ENCODE measurements around the gene NGEF. TPM values are rescaled to one million over a fixed set of nuclear protein-coding genes. Genes with fewer than 3 reads are reported as not detected.

Gene NGEF
- total RNA-seq, 1 donor from 2014 or later: 0.16 TPM

DNA sequence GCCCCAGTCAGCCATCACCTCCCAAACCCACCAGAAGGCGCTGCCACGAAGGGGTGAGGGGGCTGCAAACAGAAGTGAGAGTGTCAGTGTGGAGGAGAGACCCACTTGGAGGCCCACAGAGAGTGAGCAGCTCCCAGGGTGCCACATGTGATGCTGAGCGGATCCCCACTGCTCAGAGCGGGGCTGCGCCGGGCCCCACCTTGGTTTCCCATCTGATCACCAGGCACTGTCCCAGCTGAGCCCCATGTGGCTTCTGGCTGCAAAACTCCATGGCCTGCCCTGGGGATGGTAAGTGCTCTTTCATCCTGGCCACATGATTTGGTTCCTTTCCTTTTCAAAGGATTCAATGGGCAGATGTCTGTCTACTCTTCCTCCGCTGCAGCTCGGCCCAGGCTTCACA is 119.2 kb downstream of the NGEF start:
- Mint-ChIP-seq H3K4me3 (ENCODE audit: unreplicated experiment) (no peak overlapping the region), H3K4me1 (ENCODE audit: low read depth, unreplicated experiment) (peaks cover 14% of the 10 kb centered on the region), H3K36me3 (ENCODE audit: low read depth, unreplicated experiment) (no peaks in the 10 kb centered on the region), H3K27me3 (ENCODE audit: low read depth, unreplicated experiment) (peaks cover 35% of the 10 kb centered on the region), H3K9me3 (ENCODE audit: unreplicated experiment) (peaks cover 1% of the 10 kb centered on the region), H3K27ac (ENCODE audit: unreplicated experiment) (no peak overlapping the region)
- Histone ChIP-seq H3K79me2 (ENCODE audit: insufficient read depth, low read length) (no peaks in the 10 kb centered on the region), H3K36me3 (ENCODE audit: insufficient read depth, low read length) (no peaks in the 10 kb centered on the region), H3K4me2 (ENCODE audit: low read length) (no peak overlapping the region), H3K9me3 (ENCODE audit: insufficient read depth, low read depth, low read length) (no peaks in the 10 kb centered on the region), H3K9ac (ENCODE audit: low read length) (no peak overlapping the region), H2AFZ (ENCODE audit: low read depth, low read length) (no peak overlapping the region), H3K27ac (ENCODE audit: low read depth, low read length) (no peak overlapping the region), H3K4me3 (ENCODE audit: insufficient read depth, low read depth, low read length) (no peak overlapping the region), H3K27me3 (ENCODE audit: insufficient read depth, low read length) (no peaks in the 10 kb centered on the region), H3K4me1 (ENCODE audit: insufficient read depth, low read length) (peaks cover 14% of the 10 kb centered on the region), H4K20me1 (ENCODE audit: insufficient read depth, low read length) (no peaks in the 10 kb centered on the region)
- no peak for TF ChIP-seq CTCF (IDR thresholded peaks at IDR 0.05; ENCODE audit: insufficient read depth, low read depth, low read length)
- no peak for TF ChIP-seq EZH2 (IDR thresholded peaks at IDR 0.05; ENCODE audit: insufficient read depth, low read length)
- FAIRE-seq: no peak
- no peak for DNase-seq (ENCODE audit: low read depth)

GRCh38 chr2:232892843-232893242 is 120.2 kb downstream of the NGEF start:
- peaks cover 14% of the 10 kb centered on the region for H3K4me1 ChIP-seq (ENCODE audit: insufficient read depth, low read length)
- H2AFZ ChIP-seq (ENCODE audit: low read depth, low read length): no peak overlapping the region
- TF ChIP-seq EZH2 (IDR thresholded peaks at IDR 0.05; ENCODE audit: insufficient read depth, low read length): no peak
- Mint-ChIP-seq H3K27ac (ENCODE audit: unreplicated experiment) (no peak overlapping the region), H3K27me3 (ENCODE audit: low read depth, unreplicated experiment) (peaks cover 41% of the 10 kb centered on the region), H3K4me3 (ENCODE audit: unreplicated experiment) (no peak overlapping the region), H3K36me3 (ENCODE audit: low read depth, unreplicated experiment) (no peaks in the 10 kb centered on the region), H3K9me3 (ENCODE audit: unreplicated experiment) (peaks cover 1% of the 10 kb centered on the region), H3K4me1 (ENCODE audit: low read depth, unreplicated experiment) (peaks cover 14% of the 10 kb centered on the region)
- H3K27me3 ChIP-seq (ENCODE audit: insufficient read depth, low read length): no peaks in the 10 kb centered on the region
- H3K4me2 ChIP-seq (ENCODE audit: low read length): no peak overlapping the region
- no peaks in the 10 kb centered on the region for H3K9me3 ChIP-seq (ENCODE audit: insufficient read depth, low read depth, low read length)
- no peaks in the 10 kb centered on the region for H4K20me1 ChIP-seq (ENCODE audit: insufficient read depth, low read length)
- no peaks in the 10 kb centered on the region for H3K36me3 ChIP-seq (ENCODE audit: insufficient read depth, low read length)
- no peaks in the 10 kb centered on the region for H3K79me2 ChIP-seq (ENCODE audit: insufficient read depth, low read length)
- no peak overlapping the region for H3K9ac ChIP-seq (ENCODE audit: low read length)
- DNase-seq (ENCODE audit: low read depth) (no peak), FAIRE-seq (no peak)
- H3K27ac ChIP-seq (ENCODE audit: low read depth, low read length): no peak overlapping the region
- no peak overlapping the region for H3K4me3 ChIP-seq (ENCODE audit: insufficient read depth, low read depth, low read length)

DNA sequence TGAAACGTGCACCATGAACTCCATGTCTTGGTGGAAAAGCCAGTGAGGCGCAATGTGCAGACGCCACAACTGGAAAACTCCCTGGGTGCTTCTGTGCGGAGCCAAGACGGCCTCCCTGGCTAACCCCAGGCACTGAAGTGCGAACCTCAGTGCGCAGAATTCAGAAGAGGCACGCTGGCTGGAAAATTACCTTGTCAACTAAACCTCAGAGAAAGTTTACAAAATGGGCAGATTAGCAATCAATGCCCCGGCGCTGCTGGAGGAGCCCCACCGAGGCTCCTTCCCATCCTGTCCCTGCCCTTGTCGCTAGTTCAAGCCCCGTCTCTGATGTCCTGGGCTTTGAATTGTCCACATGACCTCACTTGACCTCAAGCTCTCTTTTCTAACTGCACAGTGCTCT is 120.8 kb downstream of the NGEF start:
- H2AFZ ChIP-seq (ENCODE audit: low read depth, low read length): no peak overlapping the region
- no peaks in the 10 kb centered on the region for H3K36me3 ChIP-seq (ENCODE audit: insufficient read depth, low read length)
- Mint-ChIP-seq H3K27ac (ENCODE audit: unreplicated experiment) (no peak overlapping the region), H3K27me3 (ENCODE audit: low read depth, unreplicated experiment) (peaks cover 44% of the 10 kb centered on the region), H3K4me1 (ENCODE audit: low read depth, unreplicated experiment) (peaks cover 14% of the 10 kb centered on the region), H3K9me3 (ENCODE audit: unreplicated experiment) (peaks cover 1% of the 10 kb centered on the region), H3K36me3 (ENCODE audit: low read depth, unreplicated experiment) (no peaks in the 10 kb centered on the region), H3K4me3 (ENCODE audit: unreplicated experiment) (no peak overlapping the region)
- no peak overlapping the region for H3K27ac ChIP-seq (ENCODE audit: low read depth, low read length)
- H3K27me3 ChIP-seq (ENCODE audit: insufficient read depth, low read length): no peaks in the 10 kb centered on the region
- H3K9ac ChIP-seq (ENCODE audit: low read length): no peak overlapping the region
- FAIRE-seq: no peak
- no peak for DNase-seq (ENCODE audit: low read depth)
- H3K4me1 ChIP-seq (ENCODE audit: insufficient read depth, low read length): peaks cover 14% of the 10 kb centered on the region
- H3K4me3 ChIP-seq (ENCODE audit: insufficient read depth, low read depth, low read length): no peak overlapping the region
- H3K4me2 ChIP-seq (ENCODE audit: low read length): no peak overlapping the region
- H3K9me3 ChIP-seq (ENCODE audit: insufficient read depth, low read depth, low read length): no peaks in the 10 kb centered on the region
- H3K79me2 ChIP-seq (ENCODE audit: insufficient read depth, low read length): no peaks in the 10 kb centered on the region
- no peaks in the 10 kb centered on the region for H4K20me1 ChIP-seq (ENCODE audit: insufficient read depth, low read length)
- no peak for TF ChIP-seq CTCF (IDR thresholded peaks at IDR 0.05; ENCODE audit: insufficient read depth, low read depth, low read length)
- TF ChIP-seq EZH2 (IDR thresholded peaks at IDR 0.05; ENCODE audit: insufficient read depth, low read length): no peak
